ENCODE results near the gene VPS52. TPM values are rescaled to one million over a fixed set of nuclear protein-coding genes. Genes with fewer than 3 reads are reported as not detected.

VPS52 gene
- total RNA-seq, 1 donor from 2014 or later, result 97.2 TPM

- Mint-ChIP-seq H3K36me3 (ENCODE audit: low read depth) (no peaks in the 10 kb centered on the region), H3K27me3 (peaks cover 4% of the 10 kb centered on the region), H3K4me3 (no peak overlapping the region), H3K4me1 (peaks cover 10% of the 10 kb centered on the region), H3K9me3 (no peaks in the 10 kb centered on the region), H3K27ac (no peak overlapping the region)
- ATAC-seq (ENCODE audit: low read depth) (no peak), DNase-seq (no peak)
- ChIA-PET POLR2A (no interaction called here), CTCF (no interaction called here)
- intact Hi-C loops (cut with micrococcal nuclease), result no loop called here
- no peak for TF ChIP-seq CTCF (IDR thresholded peaks at IDR 0.05)
Measured at GRCh38 chr6:33243476-33243875, 28.2 kb downstream of the VPS52 start.

GRCh38 chr6:33241968-33242367 lies 29.7 kb downstream of the VPS52 start:
- H3K36me3 Mint-ChIP-seq (ENCODE audit: low read depth), result no peaks in the 10 kb centered on the region
- DNase-seq (no peak), ATAC-seq (ENCODE audit: low read depth) (no peak)
- H3K27me3 Mint-ChIP-seq, result peaks cover 6% of the 10 kb centered on the region
- H3K27ac Mint-ChIP-seq, result no peak overlapping the region
- no peaks in the 10 kb centered on the region for H3K9me3 Mint-ChIP-seq
- intact Hi-C loops (cut with micrococcal nuclease), result no loop called here
- peaks cover 3% of the 10 kb centered on the region for H3K4me1 Mint-ChIP-seq
- TF ChIP-seq CTCF (IDR thresholded peaks at IDR 0.05), result no peak
- no peak overlapping the region for H3K4me3 Mint-ChIP-seq
- ChIA-PET CTCF (no interaction called here), POLR2A (no interaction called here)

- POLR2A ChIA-PET, result interaction anchor here (0.6 to 2.2 kb wide), 2 partner anchors 11 to 1040 kb away, joined by 3 to 8 read pairs; no protein-coding TSS in a partner anchor
- ATAC-seq (ENCODE audit: low read depth), result no peak
Measured at GRCh38 chr6:33237741-33238140, 33.9 kb downstream of the VPS52 start.

GRCh38 chr6:33236852-33237251 lies 34.8 kb downstream of the VPS52 start:
- H3K4me1 Mint-ChIP-seq, result peaks cover 1% of the 10 kb centered on the region
- CTCF ChIA-PET, result no interaction called here
- DNase-seq (no peak), ATAC-seq (ENCODE audit: low read depth) (no peak)
- H3K9me3 Mint-ChIP-seq, result no peaks in the 10 kb centered on the region
- POLR2A ChIA-PET, result no interaction called here
- H3K4me3 Mint-ChIP-seq, result no peak overlapping the region
- intact Hi-C loops (cut with micrococcal nuclease), result no loop called here
- TF ChIP-seq CTCF (IDR thresholded peaks at IDR 0.05), result no peak
- H3K27me3 Mint-ChIP-seq, result peaks cover 28% of the 10 kb centered on the region
- H3K27ac Mint-ChIP-seq, result no peak overlapping the region
- H3K36me3 Mint-ChIP-seq (ENCODE audit: low read depth), result no peaks in the 10 kb centered on the region

More at GRCh38 chr6:33237741-33238140, 33.9 kb downstream of the VPS52 start:
- peaks cover 25% of the 10 kb centered on the region for H3K27me3 Mint-ChIP-seq
- DNase-seq, result no peak
- H3K36me3 Mint-ChIP-seq (ENCODE audit: low read depth), result no peaks in the 10 kb centered on the region
- no peak for TF ChIP-seq CTCF (IDR thresholded peaks at IDR 0.05)
- H3K27ac Mint-ChIP-seq, result no peak overlapping the region
- intact Hi-C loops (cut with micrococcal nuclease), result no loop called here
- H3K4me1 Mint-ChIP-seq, result peaks cover 3% of the 10 kb centered on the region
- H3K9me3 Mint-ChIP-seq, result no peaks in the 10 kb centered on the region
- CTCF ChIA-PET, result no interaction called here
- H3K4me3 Mint-ChIP-seq, result no peak overlapping the region

- no peaks in the 10 kb centered on the region for H3K36me3 Mint-ChIP-seq (ENCODE audit: low read depth)
- intact Hi-C loops (cut with micrococcal nuclease), result no loop called here
- CTCF ChIA-PET, result no interaction called here
- H3K4me3 Mint-ChIP-seq, result no peak overlapping the region
- no peak for TF ChIP-seq CTCF (IDR thresholded peaks at IDR 0.05)
- DNase-seq (no peak), ATAC-seq (ENCODE audit: low read depth) (no peak)
- no peaks in the 10 kb centered on the region for H3K9me3 Mint-ChIP-seq
- H3K27ac Mint-ChIP-seq, result no peak overlapping the region
- POLR2A ChIA-PET, result interaction anchor here (0.7 to 1.2 kb wide), 2 partner anchors 37 to 1311 kb away, joined by 3 to 5 read pairs; no protein-coding TSS in a partner anchor
- H3K27me3 Mint-ChIP-seq, result peaks cover 31% of the 10 kb centered on the region
- no peaks in the 10 kb centered on the region for H3K4me1 Mint-ChIP-seq
Measured at GRCh38 chr6:33236328-33236727, 35.3 kb downstream of the VPS52 start.

Data from activated B cell treated with CpG ODN at 0.5 μM for 24 hours (primary cell).